Stimulated activated CD8-positive, alpha-beta memory T cell treated with anti-CD3 and anti-CD28 coated beads, Interleukin-4, amount 100 ng/mL, for 4 hours (primary cell): Measurements from ENCODE around the gene ZBTB8B.
"Not testable (repeated sequence)": the region's sequence is repeated elsewhere in the genome, so short reads cannot be mapped to it uniquely, and the experiment has no call there.

Experiments used
- DNase-seq, 2 donors: peaks; one replicate each; pipeline ENCODE4 v3.0.0-alpha.2; 2020; ENCODE audit warnings: low read depth in 2 of 2, low spot score in 1 of 2

Gene ZBTB8B

DNA sequence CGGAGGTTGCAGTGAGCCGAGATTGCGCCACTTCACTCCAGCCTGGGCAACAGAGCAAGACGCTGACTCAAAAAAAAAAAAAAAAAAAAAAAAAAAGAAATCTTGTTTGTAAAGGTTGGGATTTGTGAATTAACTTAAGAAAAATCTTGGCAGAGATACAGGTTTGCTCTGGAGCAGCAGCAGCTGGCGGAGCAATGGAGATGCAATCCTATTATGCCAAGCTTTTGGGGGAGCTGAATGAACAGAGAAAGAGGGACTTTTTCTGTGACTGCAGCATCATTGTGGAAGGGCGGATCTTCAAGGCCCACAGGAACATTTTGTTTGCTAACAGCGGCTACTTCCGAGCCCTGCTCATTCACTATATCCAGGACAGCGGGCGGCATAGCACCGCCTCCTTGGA, 5.6 kb downstream of the ZBTB8B start:
- no peak for DNase-seq

DNA sequence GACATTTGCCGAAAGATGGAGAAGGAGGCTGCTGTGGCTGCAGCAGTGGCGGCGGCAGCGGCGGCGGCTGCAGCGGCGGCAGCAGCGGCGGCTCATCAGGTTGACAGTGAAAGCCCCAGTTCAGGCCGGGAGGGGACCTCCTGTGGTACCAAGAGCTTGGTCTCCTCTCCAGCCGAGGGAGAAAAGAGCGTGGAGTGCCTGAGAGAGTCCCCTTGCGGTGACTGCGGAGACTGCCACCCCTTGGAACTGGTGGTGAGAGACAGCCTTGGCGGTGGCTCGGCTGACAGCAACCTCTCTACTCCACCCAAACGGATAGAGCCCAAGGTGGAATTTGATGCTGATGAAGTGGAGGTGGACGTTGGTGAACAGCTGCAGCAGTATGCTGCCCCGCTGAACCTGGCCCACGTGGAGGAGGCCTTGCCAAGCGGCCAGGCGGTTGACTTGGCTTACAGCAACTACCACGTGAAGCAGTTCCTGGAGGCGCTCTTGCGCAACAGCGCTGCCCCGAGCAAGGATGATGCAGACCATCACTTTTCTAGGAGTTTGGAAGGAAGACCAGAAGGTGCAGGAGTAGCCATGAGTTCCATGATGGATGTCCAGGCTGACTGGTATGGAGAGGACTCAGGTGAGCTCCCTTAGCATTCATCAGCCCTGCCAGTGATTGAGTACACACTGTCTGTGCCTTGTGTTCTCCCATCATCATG, 6.3 kb downstream of the ZBTB8B start:
- no peak for DNase-seq

DNA sequence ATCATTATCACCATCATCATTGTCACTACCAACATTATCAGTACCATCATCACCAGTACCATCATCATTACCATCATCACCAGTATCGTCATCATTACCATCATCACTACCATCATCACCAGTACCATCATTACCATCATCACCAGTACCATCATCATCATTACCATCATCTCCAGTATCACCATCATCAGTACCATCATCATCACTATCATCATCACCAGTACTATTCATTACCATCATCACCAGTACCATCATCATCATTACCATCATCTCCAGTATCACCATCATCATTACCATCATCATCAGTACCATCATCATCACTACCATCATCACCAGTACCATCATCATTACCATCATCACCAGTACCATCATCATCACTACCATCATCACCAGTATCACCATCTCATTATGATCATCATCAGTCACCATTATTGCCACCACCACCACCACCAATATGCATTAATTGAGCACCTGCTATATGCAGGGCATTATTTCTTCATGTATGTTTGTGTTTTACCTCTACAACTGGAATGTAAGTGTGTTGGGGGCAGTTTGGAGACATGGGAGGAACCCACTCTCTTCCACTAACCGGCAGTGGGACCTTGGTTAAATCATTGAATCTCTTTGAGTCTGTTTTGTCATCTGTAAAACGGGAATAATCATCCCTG, 7.0 kb downstream of the ZBTB8B start:
- DNase-seq: no peak

DNA sequence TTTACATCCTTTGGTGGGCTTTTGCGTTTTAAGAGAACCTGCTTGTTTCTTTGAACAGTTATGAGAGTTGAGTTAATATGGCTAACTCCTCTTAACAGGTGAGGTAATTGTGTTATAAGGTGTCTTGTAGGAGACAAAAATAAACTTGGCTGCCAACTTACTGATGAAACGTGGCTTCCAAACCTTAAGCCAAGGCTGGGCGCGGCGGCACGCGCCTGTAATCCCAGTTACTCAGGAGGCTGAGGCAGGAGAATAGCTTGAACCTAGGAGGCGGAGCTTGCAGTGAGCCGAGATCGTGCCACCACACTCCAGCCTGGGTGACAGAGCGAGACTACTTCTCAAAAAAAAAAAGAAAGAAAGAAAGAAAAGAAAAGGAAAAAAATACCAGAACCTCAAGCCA, 8.1 kb downstream of the ZBTB8B start:
- DNase-seq: not testable (repeated sequence)

DNA sequence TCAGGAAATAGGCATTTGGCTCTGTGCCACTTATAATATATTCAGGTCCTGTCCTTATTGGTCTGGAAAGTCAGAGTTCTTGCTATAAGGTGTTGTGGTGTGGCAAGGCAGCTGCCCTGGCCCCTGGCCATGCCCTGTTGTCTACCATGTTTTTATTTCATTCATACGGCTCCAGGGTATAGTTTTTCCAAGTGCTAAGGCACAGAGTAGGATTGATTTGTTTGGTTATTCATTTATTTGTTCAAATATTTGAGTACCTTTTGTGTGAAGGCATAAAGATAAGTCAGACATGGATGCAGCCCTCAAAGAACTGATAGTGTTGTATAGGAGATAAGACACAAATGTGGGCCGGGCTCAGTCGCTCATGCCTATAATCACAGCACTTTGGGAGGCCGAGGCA, 10.1 kb downstream of the ZBTB8B start:
- DNase-seq: no peak

DNA sequence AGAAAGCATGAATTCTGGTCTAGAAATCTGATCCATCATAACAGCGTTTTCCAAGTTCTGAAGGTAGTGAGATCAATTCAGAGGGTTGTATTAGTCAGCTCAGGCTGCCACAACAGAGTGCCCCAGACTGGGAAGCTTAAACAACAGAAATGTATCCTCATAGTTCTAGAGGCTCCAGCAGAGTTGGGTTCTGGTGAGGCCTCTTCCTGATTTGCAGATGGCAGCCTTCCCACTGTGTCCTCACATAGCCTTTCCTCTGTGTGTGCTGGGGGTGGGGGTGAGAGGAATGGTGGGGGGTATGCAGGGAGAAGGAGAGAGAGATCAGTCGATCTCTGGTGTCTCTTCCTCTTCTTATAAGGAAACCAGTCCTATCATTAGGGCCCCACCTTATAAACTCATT, 15.1 kb downstream of the ZBTB8B start:
- no peak for DNase-seq

DNA sequence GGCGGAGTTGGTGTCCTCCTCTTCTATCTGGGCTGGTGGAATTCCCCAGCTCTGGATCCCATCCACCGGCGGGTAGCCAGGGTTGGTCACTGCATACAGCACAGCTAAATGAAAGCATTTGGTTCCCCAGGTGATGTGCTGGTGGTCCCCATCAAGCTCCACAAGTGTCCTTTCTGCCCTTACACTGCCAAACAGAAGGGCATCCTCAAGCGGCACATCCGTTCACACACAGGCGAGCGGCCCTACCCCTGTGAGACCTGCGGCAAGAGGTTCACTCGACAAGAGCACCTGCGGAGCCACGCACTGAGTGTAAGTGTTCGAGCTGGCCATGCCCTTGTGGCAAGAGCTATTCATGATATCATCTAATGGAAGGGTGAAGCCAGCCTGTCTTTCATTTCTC, 15.9 kb downstream of the ZBTB8B start:
- no peak for DNase-seq

DNA sequence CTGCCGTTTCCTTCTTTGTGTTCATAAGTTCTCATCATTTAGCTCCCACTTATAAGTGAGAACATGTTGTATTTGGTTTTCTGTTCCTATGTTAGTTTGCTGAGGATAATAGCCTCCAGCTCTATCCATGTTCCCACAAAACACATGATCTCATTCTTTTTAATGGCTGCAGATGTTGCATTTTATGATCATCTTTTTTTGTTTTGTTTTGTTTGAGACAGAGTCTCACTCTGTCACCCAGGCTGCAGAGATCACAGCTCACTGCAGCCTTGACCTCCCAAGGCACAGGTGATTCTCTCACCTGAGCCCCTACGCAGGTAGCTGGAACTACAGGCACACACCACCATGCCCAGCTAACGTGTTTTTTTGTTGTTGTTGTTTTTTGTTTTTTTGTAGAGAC, 16.9 kb downstream of the ZBTB8B start:
- DNase-seq: not testable (repeated sequence)

DNA sequence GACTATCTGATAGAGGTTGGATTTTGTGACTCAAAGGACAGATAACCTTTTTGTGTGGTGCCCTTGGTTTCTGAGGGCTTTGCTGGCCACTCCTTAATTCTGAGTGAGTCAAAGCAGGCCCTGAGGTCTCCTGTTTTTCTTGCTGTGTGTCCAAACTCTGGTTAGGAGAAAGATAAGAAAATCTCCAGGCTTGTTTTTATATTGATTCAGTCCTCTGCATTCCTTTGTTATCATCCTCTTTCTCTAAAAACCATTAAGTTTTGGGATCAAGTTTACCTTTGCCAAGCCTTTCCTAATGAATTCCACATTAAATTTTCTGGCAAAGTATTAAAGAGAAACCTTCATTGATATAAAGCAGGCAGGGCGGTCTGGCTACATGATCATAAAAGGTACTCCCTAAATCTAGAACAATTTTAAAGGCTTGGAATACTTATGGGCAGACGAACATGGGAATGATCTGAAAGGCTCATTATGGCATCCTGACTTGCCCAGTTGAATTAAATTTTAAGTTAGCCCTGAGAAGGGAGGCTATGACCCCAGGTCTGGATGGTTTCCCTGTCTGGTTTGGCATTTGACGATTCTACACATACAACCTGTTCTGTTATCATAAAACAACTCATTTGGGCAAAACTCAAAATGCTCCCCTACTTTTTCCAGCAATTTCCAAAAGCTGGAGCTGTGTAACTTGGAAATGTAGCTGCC, 20.8 kb downstream of the ZBTB8B start:
- no peak for DNase-seq

DNA sequence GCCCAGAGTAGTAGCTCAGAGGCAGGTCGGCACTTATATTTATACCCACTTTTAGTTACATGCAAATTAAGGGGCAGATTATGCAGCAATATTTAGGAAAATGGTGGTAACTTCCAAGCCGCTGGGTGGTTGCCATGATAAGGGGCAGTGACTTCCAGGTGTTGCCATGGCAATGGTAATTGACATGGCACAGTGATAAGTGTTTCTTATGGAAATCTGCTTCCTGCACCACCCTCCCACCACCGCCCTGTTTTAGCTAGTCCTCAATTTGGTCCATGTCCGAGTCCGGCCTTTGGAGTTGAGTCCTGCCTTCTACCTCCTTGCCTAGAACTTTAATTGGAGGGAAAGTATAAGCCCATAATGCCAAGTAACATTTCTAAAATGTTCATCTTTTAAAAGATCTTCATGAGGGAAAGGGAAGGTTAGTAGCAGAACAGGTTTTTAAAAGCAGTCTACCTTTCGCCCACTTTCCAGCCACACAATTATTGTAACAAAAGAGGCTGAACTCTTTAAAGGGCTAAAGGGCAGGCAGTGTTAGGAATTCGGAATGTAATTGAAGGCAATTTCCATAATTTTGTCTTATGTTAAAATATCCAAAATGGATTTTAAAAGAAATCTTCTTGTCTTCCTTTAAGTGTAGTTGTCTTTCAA, 21.7 kb downstream of the ZBTB8B start:
- DNase-seq: no peak

DNA sequence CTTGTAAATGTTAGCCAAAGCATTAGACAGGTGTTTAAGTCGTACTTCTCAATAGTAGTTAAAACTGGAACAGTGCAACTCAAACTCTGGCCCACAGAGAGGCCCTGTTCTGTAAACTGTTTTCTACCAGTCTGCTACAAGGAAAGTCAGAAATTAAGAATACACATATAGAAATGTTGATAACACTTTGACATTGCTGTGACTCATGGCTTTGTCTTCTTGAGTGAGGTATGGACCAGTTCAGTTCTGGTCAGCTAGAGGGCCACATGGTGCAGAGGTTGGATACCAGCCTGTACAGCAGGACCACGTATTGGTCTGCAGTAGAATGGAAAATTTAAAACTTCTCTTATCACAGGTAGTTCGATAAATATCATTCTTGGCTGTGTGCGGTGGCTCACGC, 22.3 kb downstream of the ZBTB8B start:
- DNase-seq: no peak

DNA sequence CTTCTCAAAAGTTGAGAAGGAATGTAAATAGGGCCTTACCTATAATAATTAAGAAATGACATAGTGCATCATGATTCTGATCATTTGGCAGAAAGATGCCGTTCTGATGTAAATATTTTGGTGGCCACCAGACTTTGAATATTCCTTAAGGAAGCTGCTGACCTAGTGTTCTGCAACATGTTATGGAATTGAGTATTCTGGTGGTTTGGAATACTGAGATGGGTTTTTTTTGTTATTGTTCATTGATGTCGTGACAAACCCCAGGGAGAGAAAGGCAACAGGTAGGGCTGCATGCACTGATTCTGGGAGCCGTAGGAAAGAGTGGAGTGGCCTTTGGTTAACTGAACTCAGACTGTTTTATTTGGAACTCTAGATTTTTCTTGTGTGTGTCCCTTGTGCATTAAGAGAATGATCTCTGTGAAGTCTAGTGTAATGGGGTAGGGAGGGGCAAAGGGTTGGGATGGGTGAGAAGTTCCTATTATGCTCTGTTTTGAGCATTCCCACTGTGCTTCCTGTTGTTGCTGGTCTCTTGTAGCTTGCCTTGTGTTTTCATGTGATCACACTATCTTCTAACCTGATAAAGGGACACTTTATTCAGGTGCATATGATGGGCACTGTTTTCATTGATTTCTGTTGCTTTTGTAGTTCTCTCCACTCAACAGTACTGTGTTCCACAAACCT, 25.0 kb downstream of the ZBTB8B start:
- DNase-seq: no peak

DNA sequence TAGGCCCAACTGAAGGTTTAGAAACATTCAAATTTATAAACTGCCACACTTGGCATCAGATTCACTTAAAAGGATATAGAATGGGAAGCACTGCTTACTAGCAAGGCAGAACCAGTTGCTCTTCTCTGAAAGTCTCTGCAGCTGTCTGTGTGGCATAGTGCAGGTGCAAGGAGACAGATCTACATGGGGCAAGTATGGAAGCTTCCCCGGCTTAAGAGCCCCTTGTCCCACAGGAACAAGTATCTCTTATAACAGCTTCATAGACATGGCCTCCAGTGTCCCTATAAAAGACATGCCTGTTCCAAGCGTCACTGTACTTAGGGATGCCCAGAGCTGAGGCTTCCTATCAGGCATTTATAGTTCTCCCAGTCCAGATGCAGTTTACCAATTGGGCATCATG, 26.5 kb downstream of the ZBTB8B start:
- no peak for DNase-seq

DNA sequence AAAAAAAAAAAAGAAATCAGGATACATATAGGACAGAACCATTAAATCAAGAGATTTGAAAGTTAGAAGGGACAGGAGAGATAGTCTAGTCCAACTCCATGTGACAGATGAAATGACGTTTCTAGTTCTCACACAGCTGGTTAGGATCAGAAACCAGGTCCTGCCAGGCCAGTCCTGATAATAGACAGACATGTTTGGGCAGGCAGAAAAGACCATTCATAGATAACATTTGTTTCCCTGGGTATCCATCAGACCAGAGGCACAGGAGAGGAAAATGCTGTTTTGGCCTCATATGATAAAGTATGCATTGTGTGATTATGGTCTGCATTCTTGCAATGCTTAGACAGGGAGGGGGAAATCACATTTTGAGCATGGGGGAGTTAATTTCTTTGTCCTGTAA, 29.3 kb downstream of the ZBTB8B start:
- no peak for DNase-seq

DNA sequence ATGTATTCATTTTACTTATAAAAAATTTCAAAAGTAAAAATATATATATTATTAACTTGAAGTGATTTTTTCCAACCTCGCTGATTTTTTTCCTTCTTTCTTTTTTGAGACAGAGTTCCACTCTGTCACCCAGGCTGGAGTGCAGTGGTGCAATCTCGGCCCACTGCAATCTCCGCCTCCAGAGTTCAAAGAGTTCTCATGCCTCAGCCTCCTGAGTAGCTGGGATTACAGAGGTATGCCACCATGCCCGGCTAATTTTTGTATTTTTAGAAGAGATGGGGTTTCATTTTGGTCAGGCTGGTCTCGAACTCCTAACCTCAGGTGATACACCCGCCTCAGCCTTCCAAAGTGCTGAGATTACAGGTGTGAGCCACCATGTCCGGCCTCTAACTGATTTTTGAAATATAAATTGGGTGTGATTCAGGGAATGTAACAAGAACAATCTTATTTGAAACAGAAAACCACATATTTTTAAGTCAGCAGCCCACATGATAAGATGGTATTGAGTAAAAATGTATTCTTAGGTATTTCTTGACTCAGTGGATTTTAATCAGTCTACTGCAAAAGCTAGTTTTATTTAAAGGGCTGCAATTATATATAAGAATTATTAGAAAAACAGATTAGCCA, 30.0 kb downstream of the ZBTB8B start:
- DNase-seq: no peak

DNA sequence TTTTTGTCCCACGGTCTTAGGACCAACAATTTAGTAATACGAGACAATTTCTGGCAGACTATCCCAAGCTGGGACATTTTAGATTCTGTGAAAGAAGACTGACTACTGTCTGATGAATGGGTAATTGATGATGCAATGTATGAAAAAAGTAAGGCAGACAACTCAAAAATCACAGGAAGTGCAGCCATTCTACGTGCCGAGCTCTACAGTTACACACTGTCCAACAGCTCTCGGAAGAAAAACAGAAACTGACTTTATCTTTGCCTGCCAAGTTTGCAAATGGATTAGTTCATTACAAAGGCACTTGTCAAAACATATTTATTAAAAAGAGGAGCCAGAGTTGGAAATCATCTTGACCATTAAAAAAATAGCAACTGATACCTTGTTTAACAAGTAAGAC, 31.3 kb downstream of the ZBTB8B start:
- no peak for DNase-seq

DNA sequence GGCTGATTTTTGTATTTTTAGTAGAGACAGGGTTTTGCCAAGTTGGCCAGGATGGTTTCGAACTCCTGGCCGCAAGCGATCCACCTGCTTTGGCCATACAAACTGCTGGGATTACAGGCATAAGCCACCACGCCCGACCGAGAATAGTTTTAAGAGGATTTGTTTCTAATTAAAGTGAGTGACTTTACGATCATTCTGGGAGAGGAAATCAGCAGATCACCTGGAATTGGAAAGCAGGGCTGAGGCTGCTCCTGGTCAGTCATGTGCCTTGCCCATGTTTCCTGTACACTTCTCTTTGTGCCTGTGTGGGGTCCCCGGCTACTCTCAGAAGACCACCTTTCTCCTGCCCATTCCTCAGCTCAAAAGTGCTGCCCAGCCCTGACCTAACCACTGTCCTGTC, 33.9 kb downstream of the ZBTB8B start:
- no peak for DNase-seq

DNA sequence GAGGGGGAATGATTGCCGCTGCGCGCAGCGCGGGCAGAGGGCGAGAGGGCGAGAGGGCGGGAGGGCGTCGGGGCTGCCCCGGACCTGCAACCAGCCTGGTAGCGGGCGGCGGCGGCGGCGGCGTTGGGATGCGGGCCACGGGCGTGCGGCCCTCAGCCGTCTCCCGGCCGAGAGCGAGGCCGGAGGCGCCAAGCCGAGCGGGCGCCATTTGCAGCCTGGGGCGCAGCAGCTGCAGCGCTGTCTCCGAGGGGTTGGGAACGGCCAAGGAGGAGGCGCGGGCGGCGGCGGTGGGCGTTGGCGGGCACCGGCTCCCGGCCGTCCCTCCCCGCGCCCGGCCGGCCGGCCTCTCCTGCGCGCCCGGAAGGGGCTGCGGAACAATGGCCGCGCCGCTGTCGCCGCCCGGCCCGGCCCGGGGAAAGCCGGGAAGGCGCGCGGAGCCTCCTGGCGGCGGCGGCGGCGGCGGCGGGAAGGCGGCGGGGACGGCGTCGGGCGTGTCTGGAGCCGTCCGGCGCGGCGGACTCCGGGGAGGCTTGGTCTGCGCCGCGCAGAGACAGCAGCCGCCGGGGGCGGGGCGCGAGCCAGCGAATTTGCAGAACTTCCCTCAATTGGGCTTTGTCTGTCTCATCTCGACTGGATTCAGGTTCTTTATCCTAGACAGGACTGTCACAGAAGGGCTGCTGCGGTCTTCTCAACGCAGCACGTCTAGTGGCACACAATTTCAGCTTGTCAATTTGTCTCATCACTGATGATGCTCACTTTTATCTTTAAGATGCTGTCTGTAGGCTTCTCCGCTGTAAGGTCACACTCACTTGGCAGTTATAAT, 35.7 kb downstream of the ZBTB8B start:
- DNase-seq: no peak

DNA sequence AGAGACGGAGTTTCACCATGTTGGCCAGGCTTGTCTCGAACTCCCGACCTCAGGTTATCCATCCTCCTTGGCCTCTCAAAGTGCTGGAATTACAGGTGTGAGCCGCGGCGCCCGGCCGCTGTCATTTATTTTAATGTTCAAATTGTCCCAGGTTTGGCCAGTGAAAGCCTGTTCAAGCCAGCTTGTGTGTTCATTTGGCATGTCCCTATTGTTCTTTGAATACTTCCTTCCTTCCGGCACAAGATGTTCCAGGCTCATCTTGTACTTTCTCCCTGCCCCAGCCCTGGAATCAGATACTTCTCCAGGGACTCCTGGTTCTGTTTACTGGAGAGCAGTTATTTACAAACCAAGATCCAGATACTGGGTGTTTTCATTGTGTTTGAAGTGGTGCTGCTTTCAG, 37.0 kb downstream of the ZBTB8B start:
- DNase-seq: no peak

DNA sequence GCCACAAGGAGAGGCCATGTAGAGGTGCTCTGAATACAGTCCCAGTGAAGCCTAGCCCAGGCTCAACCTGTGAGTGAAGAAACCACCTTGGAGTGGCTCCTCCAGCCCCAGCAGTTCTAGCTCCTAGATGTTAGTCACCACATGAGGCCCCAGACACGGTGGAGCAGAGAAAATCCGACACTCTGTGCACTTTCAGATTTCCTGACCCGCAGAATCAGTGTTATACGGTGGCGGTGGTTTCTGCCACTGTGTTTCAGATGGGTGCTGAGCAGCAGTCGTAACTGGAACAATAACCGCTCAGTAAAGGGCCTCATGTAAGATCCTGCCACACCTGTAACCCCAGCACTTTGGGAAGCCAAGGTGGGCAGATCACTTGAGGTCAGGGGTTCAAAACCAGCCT, 38.3 kb downstream of the ZBTB8B start:
- DNase-seq: no peak
